Iris pigment epithelial cell (primary cell): ENCODE measurements around the gene IL6.
"Not testable (repeated sequence)": the region's sequence is repeated elsewhere in the genome, so short reads cannot be mapped to it uniquely, and the experiment has no call there.

Experiments used
- DNase-seq: peaks from one replicate; pipeline ENCODE4 v3.0.0-alpha.2; 2011; ENCODE audit warnings: low read depth

The IL6 gene

DNA sequence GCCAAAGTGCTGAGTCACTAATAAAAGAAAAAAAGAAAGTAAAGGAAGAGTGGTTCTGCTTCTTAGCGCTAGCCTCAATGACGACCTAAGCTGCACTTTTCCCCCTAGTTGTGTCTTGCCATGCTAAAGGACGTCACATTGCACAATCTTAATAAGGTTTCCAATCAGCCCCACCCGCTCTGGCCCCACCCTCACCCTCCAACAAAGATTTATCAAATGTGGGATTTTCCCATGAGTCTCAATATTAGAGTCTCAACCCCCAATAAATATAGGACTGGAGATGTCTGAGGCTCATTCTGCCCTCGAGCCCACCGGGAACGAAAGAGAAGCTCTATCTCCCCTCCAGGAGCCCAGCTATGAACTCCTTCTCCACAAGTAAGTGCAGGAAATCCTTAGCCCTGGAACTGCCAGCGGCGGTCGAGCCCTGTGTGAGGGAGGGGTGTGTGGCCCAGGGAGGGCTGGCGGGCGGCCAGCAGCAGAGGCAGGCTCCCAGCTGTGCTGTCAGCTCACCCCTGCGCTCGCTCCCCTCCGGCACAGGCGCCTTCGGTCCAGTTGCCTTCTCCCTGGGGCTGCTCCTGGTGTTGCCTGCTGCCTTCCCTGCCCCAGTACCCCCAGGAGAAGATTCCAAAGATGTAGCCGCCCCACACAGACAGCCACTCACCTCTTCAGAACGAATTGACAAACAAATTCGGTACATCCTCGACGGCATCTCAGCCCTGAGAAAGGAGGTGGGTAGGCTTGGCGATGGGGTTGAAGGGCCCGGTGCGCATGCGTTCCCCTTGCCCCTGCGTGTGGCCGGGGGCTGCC, at the start of gene IL6:
Gene IL6 (plus strand): TSS at position 294 of the 807 bp plus-strand sequence. CDS start 63 bp downstream, at position 357.
- peak; percentile 98 for DNase-seq

- DNase-seq = not testable (repeated sequence)
Observed at GRCh38 chr7:22677263-22677662, 49.7 kb upstream of the IL6 start.

DNA sequence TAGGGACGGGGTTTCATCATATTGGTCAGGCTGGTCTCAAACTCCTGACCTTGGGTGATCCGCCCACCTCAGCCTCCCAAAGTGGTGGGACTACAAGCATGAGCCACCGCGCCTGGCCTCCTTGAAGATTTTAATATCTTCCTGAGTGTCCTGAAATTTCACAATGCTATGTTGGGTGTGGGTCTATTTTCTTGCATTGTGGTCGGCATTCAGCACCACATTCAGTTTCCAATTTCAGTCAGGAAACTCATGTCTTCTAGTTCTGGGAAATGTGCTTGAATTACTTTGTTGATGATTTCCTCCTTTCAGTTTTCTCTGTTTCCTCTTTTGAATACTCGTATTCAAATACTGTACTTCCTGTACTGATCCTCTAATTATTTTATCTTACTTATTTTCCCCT, 49.3 kb upstream of the IL6 start:
- DNase-seq = no peak

DNA sequence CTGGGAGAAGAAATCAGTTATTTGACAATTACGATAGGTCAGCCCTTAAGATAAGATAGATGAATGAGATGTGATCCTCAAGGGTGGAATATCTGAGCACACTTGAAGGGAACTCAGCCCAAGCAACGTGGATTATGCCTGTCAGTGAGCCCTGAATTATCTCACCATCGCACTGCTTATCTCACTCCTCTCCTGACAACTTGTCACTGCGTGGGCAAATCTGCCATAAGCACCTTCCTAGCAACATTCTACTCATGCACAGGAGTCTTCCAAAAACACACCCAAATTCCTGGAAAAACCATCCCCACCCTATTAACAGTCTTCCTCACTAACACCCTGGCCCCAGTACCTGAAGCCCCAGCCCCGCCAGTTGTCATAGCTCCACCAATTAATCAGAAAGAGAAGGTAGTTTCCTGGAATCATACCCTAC, 46.5 kb upstream of the IL6 start:
- DNase-seq = no peak

- DNase-seq = no peak
Observed at GRCh38 chr7:22681312-22681711, 45.7 kb upstream of the IL6 start.

- no peak for DNase-seq
Observed at GRCh38 chr7:22681852-22682657, 44.9 kb upstream of the IL6 start.

DNA sequence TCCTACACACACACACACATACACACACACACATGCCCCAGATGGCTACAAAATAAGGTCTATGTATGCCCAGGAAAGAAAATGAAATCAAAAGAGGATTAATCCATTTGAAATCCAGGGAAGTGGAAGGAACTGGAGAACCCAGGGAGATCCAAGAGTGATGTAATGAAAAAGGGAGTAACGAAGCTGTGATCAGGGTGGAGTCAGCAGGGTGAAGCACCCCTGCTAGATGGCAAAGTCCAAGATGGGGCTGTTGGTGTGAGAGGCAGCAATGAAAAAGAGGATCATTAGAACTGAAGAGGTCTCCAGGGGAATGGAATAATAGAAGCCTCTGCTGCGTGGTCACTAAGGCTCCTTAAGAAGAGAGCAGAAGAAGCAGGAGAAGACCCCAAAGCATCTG, 43.6 kb upstream of the IL6 start:
- no peak for DNase-seq

GRCh38 chr7:22686620-22687019, 40.4 kb upstream of the IL6 start:
- DNase-seq = no peak

DNA sequence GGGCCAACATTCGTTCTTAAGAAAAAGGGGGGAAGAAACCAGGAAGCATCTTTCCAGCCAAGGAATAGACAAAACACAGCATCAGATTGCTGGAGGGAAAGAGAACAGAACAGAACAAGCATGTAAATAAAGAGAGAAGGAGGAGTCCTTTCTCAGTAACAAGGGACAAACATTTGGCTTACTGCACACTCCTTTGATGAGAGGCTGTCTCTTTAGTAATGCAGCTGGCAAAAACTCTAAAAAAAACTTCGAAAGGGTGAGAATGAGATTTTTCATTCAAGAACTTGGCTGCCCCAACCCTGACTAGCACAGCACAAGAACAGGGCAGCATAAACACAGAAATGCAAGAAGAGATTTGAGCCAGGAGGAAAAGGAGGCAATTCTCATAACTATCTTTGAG, 38.9 kb upstream of the IL6 start:
- no peak for DNase-seq

- DNase-seq = not testable (repeated sequence)
Observed at GRCh38 chr7:22688934-22689333, 38.1 kb upstream of the IL6 start.

DNA sequence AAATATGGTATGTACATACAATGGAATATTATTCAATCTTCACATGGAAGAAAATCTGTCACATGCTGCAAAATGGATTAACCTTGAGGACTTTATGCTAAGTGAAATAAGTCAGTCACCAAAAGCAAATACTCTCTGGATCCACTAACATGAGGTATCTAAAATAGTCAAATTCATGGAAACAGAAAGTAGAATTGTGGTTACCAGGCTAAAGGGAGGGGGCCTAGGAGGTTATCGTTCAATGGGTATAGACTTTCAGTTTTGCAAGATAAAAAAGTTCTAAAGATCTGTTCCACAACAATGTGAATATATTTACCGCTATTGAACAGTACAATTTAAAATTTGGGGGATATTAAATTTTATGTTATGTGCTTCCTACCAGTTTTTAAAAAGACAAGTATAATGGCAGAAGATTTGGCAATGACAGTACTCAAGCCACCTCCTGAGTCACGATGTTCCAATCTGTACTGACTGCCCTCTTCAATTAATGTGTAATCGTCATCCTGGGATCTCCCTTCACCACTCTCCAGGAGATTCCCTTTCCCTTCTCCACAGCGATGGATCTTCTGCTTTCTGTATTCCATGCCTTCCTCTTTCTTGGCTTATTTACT, 32.3 kb upstream of the IL6 start:
- DNase-seq = no peak

DNA sequence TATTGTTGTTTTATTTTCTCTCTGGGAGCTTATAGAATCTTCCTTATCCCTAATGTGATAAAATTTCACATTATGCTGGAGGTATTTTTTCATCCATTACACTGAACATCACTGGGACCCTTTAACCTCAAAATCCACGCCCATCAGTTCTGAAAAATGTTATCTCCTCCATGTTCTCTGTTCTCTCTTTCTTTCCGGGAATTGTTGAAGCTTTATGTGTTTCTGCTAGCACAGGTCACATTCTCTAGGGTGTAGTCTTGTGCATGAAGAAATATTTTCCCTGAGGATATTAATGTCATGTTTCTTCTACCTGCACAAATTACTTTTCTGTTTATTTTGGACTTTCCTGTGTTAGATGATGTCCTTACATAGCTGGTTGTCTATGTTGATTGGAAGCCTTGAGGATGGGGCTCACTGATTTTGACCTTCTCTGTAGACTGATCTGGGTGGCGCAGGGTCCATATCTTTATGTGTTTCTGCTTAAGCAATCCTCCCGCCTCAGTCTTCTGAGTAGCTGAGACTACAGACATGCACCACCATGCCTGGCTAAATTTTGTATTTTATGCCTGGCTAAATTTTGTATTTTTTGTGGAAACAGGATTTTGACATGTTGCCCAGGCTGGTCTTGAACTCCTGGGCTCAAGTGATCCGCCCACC, 31.4 kb upstream of the IL6 start:
- DNase-seq = no peak

DNA sequence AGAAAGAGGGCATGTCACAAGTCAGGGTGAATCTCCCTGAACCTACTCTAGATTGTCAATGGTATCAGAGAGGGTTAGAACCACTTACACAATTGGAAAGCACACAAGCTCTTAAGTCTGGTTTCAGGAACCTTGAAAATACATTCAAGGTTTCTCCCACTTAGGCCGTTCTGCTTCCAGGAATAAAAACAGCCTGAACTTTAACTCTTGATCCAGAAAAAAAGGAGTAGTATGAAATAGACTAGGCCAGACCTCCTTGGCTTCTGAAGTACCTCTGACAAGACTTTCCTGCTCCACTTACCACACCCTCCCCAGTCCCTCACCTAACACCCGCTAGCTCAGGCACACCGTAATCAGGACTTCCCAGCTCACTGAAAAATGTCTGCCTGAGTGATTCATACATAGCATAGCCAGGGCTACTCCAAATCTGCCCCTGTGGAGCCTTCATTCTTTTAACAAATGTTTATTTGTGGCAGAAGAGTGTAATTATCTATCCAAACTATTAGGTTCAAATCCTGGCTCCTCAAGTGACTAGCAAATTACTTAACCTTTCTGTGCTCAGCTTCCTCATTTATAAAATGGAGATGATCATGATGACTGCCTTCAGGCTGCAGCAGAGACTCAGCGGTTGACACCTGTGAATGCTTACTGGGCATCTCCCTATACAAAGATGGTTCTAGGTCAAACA, 30.3 kb upstream of the IL6 start:
- peak; percentile 67 for DNase-seq

- no peak for DNase-seq
Observed at GRCh38 chr7:22697322-22697859, 29.6 kb upstream of the IL6 start.

GRCh38 chr7:22697876-22698606, 29.0 kb upstream of the IL6 start:
- no peak for DNase-seq

GRCh38 chr7:22698767-22699166, 28.2 kb upstream of the IL6 start:
- DNase-seq = no peak

DNA sequence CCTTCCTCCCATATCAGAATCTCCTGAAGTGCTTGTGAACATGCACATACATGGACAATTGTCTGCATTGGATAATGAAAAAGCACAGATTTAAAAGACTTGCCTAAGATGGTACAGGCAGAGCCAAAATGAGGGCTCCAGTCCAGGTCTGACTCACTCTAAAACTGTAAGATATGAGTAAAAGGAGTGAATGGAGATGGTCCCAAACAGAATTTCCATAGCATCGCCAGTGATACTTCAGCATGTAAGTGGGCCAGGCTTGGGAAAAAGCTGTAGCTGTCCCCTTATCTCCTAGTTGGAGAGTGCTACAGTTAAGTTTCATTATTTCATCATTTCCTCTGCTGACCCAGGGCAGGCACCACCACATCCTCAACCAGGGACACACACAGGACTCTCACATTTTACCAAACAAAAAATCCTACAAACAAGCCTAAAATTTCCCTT, 26.4 kb upstream of the IL6 start:
- DNase-seq = peak; percentile 57

- peak; percentile 64 for DNase-seq
Observed at GRCh38 chr7:22702516-22702915, 24.5 kb upstream of the IL6 start.

GRCh38 chr7:22703107-22703855, 23.7 kb upstream of the IL6 start:
- DNase-seq = not testable (repeated sequence)
